Neutrophil (primary cell): ENCODE results near the gene FAM72C.
"Not testable (repeated sequence)": the region's sequence is repeated elsewhere in the genome, so short reads cannot be mapped to it uniquely, and the experiment has no call there.

ENCODE experiments used
- H3K27ac ChIP-seq: fragments of 200-600 bp; sonication (generic); 2 replicates; pipeline ENCODE4 v1.5.1; 2016; ENCODE audit warnings: mild to moderate bottlenecking, moderate library complexity
- H3K27me3 ChIP-seq: fragments of 200-600 bp; sonication (generic); 2 replicates; pipeline ENCODE4 v1.6.0; 2016; ENCODE audit warnings: mild to moderate bottlenecking
- H3K36me3 ChIP-seq: fragments of 200-600 bp; sonication (generic); 2 replicates; pipeline ENCODE4 v1.5.1; 2017
- H3K4me1 ChIP-seq, 2 experiments: fragments of 200-600 bp in 1 of 2; sonication (generic) in 1 of 2; 1 replicate in 1 of 2; 2 replicates in 1 of 2; pipeline versions ENCODE4 v1.5.1 to v1.6.1; 2013 to 2016; ENCODE audit warnings: low read depth in 1 of 2, low read length in 1 of 2, mild to moderate bottlenecking in 1 of 2, moderate library complexity in 1 of 2; ENCODE audit not compliant: control insufficient read depth in 1 of 2, insufficient read depth in 1 of 2
- H3K4me3 ChIP-seq, 2 experiments: fragments of 200-600 bp in 1 of 2; sonication (generic) in 1 of 2; 1 replicate in 1 of 2; 2 replicates in 1 of 2; pipeline ENCODE4 v1.5.1; 2013 to 2016; ENCODE audit warnings: low read depth in 1 of 2, low read length in 1 of 2, mild to moderate bottlenecking in 1 of 2, moderate library complexity in 1 of 2
- H3K9me3 ChIP-seq: fragments of 200-600 bp; sonication (generic); 2 replicates; pipeline ENCODE4 v1.5.1; 2016

Gene FAM72C

GRCh38 chr1:143955930-143956329 lies 15.9 kb downstream of the FAM72C start:
- H3K4me3 ChIP-seq, H3K27ac ChIP-seq, H3K27me3 ChIP-seq: not testable (repeated sequence)

GRCh38 chr1:143952913-143953312 lies 18.9 kb downstream of the FAM72C start:
- not testable (repeated sequence) for H3K9me3 ChIP-seq, H3K27me3 ChIP-seq, H3K36me3 ChIP-seq, H3K4me1 ChIP-seq, H3K27ac ChIP-seq, H3K4me3 ChIP-seq

More at GRCh38 chr1:143955930-143956329, 15.9 kb downstream of the FAM72C start:
- H3K9me3 ChIP-seq, H3K36me3 ChIP-seq, H3K4me1 ChIP-seq: not testable (repeated sequence)

- H3K27ac ChIP-seq, H3K36me3 ChIP-seq, H3K27me3 ChIP-seq, H3K9me3 ChIP-seq, H3K4me3 ChIP-seq, H3K4me1 ChIP-seq: not testable (repeated sequence)
Measured at GRCh38 chr1:143951485-143952391, 20.0 kb downstream of the FAM72C start.

GRCh38 chr1:143947749-143948148 lies 24.0 kb downstream of the FAM72C start:
- H3K4me3 ChIP-seq, H3K9me3 ChIP-seq, H3K27ac ChIP-seq, H3K27me3 ChIP-seq, H3K36me3 ChIP-seq, H3K4me1 ChIP-seq: not testable (repeated sequence)

- not testable (repeated sequence) for H3K27ac ChIP-seq, H3K4me1 ChIP-seq, H3K4me3 ChIP-seq, H3K27me3 ChIP-seq, H3K36me3 ChIP-seq, H3K9me3 ChIP-seq
Measured at GRCh38 chr1:143945253-143945652, 26.5 kb downstream of the FAM72C start.

GRCh38 chr1:143944576-143945240 lies 27.1 kb downstream of the FAM72C start:
- not testable (repeated sequence) for H3K4me1 ChIP-seq

GRCh38 chr1:143943319-143943978 lies 28.3 kb downstream of the FAM72C start:
- H3K36me3 ChIP-seq, H3K9me3 ChIP-seq, H3K4me1 ChIP-seq, H3K27ac ChIP-seq, H3K4me3 ChIP-seq, H3K27me3 ChIP-seq: not testable (repeated sequence)

More at GRCh38 chr1:143944576-143945240, 27.1 kb downstream of the FAM72C start:
- H3K27ac ChIP-seq, H3K4me3 ChIP-seq, H3K36me3 ChIP-seq, H3K27me3 ChIP-seq, H3K9me3 ChIP-seq: not testable (repeated sequence)

GRCh38 chr1:143942238-143942860 lies 29.4 kb downstream of the FAM72C start:
- H3K9me3 ChIP-seq, H3K36me3 ChIP-seq, H3K27ac ChIP-seq, H3K4me1 ChIP-seq, H3K27me3 ChIP-seq, H3K4me3 ChIP-seq: not testable (repeated sequence)

- H3K27me3 ChIP-seq, H3K4me1 ChIP-seq, H3K9me3 ChIP-seq, H3K36me3 ChIP-seq, H3K27ac ChIP-seq, H3K4me3 ChIP-seq: not testable (repeated sequence)
Measured at GRCh38 chr1:143939666-143940065, 32.1 kb downstream of the FAM72C start.

GRCh38 chr1:143938922-143939321 lies 32.9 kb downstream of the FAM72C start:
- not testable (repeated sequence) for H3K4me3 ChIP-seq, H3K9me3 ChIP-seq, H3K36me3 ChIP-seq, H3K27me3 ChIP-seq, H3K4me1 ChIP-seq, H3K27ac ChIP-seq

- not testable (repeated sequence) for H3K36me3 ChIP-seq, H3K9me3 ChIP-seq, H3K27ac ChIP-seq, H3K27me3 ChIP-seq, H3K4me1 ChIP-seq, H3K4me3 ChIP-seq
Measured at GRCh38 chr1:143936457-143937115, 35.2 kb downstream of the FAM72C start.

- H3K4me3 ChIP-seq, H3K9me3 ChIP-seq, H3K36me3 ChIP-seq, H3K4me1 ChIP-seq, H3K27ac ChIP-seq, H3K27me3 ChIP-seq: not testable (repeated sequence)
Measured at GRCh38 chr1:143919127-143919526, 52.7 kb downstream of the FAM72C start.

GRCh38 chr1:143918552-143918951 lies 53.2 kb downstream of the FAM72C start:
- H3K27me3 ChIP-seq, H3K4me1 ChIP-seq, H3K27ac ChIP-seq, H3K4me3 ChIP-seq, H3K36me3 ChIP-seq, H3K9me3 ChIP-seq: not testable (repeated sequence)
